Activated CD4-positive, CD25-positive, alpha-beta regulatory T cell treated with anti-CD3 and anti-CD28 coated beads, Interleukin-2, amount 50 U/mL, for 24 hours (primary cell): ENCODE measurements around the gene ERO1A.

Experiments used
- ATAC-seq, 2 donors: fragments of 150-1000 bp; cut with Tn5 transposase; one replicate each; pipeline ENCODE4 v1.10.0; 2021; ENCODE audit warnings: mild to moderate bottlenecking in 1 of 2, moderate library complexity in 1 of 2

The ERO1A gene

DNA sequence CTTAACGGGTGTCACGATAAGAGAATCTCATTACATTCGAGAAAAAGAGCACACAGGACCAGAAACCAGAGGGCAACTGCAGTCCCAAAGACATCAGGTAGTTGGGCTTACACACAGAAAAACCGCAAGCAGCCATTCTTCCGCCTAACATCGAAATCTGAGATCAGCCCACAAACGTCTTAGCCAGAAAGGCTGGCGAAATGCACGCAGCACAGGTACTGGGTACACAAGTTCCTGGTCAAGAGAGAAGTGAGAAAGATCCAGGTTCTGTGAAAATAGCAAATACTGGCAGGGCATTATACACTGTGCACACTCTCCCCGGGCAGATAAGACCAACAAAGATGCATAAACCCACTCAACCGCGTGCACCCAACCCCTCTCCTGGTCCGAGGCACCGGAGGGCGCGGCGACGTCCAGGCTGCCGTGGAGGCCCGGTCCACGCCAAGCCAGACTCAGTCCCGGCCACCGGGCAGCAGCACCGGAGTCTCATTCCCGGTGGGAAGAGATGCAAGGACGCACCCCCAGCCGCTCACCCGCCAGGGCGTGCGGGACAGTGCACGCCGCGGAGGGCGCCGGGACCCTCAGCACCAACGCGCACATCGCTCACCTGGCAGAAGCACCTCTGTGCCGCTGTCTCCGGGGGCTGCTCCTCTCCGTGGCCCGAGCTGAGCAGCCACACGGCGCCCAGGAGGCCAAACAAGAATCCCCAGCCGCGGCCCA lies 437 bp downstream of the ERO1A start:
- ATAC-seq: peak; percentile 58 to 61

DNA sequence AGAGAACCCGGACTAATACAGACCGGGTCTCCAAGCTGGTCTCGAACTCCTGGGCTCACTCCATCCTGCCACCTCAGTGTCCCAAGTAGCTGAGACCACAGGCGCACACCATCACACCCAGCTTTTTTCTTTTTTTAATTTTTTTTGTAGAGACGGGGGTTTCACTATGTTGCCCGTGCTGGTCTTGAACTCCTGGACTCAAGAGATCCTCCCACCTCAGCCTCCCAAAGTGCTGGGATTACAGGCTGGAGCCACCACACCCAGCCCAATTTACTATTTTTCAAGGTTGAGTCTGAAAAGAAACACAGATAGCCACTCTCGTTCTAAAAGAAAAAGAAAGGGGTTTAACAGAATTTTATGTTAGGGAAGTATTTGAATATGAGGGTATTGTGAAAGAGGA lies 1.8 kb downstream of the ERO1A start:
- no peak for ATAC-seq

DNA sequence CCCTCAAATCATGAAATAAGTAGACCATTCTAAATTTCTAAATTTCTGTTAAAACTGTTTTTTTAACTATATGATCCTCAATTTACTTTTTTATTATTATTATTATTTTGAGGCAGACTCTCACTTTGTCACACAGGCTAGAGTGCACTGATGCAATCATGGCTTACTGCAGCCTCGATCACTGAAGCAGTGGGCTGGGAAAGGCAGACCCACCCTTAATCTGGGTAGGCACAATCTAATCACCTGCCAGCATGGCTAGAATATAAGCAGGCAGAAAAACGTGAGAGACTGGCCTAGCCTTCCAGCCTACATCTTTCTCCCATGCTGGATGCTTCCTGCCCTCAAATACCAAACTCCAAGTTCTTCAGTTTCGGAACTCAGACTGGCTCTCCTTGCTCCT lies 2.3 kb downstream of the ERO1A start:
- ATAC-seq: no peak

DNA sequence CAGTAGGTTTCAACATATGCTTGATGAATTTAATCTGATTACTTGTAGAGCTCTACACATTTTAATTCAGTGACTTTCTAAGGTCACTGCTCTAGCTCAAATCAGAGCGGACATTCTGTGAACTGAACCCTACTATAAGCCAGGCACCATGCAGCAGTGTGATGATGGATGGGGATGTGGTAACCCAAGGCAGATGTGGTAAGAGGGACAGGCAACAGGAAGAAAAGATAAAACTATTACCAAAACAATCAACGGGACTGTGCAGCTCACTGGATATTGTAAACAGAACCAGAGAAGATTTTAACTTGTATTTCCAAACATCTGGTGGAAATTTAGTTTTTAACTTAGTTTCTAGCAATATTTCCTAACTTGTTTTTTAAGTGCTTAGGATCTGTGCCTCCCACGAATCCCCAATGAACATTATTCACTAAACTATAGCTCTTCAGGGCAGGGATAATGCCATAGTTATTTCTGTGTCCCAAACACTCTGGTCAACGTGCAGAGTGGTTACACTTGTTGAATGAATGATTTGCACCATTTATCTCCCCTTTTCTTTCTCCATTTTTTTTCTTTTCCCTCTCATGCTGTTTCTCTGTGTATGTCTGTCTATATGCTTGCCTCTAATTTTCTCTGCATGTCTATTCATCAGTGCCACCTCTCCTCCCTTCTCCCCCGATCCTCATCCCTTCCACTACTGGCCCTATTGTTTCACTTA lies 3.0 kb downstream of the ERO1A start:
- no peak for ATAC-seq

DNA sequence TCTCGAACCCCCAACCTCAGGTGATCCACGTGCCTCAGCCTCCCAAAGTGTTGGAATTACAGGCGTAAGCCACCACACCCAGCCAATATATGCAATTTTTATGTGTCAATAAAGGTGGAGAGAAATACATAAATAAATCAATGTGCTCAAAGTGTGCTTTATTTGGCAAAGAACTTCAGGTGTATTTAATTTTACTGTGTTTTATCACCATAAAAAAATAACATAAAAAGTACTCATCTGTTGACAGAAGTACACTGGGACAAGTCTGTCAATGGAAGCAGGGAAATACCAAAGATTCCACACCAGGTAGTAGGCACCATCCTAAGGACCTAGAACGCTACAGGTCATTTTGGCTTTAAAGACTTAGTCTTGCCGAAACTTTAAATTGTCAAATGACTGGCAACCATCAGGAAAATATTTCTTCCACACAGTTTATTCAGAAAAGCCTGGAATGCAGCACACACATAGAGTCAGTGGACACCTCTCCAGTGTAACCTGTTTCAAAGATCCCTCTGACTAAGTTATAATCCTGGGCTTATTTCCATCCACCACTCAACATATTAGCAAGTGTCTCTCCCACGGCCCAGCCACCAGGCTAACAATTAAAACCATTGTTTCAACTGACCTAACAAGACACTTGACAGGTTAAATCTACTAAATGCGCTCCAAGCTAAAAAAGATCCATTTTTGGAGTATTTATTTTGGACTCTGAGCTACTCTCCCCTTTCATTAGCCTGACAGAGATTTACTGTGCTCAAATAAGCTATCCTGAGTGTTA lies 4.2 kb downstream of the ERO1A start:
- ATAC-seq: no peak

DNA sequence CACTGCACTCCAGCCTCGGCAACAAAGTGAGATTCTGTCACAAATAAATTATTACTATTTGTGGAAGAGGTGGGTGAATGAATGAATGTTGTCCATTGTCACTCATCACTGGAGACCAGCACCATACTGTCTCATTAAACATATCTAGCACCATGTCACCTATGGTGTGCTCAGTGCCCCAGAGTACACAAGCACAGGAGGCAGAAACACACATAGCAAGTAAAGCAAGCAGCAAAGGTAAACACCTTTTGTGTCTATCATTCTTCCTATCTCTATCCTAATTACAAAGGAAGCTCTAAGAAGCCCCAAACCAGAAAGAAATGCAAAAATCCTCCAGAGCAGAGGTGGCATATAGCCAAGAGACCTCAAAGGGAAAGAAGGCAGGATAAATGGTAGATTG lies 9.2 kb downstream of the ERO1A start:
- no peak for ATAC-seq

DNA sequence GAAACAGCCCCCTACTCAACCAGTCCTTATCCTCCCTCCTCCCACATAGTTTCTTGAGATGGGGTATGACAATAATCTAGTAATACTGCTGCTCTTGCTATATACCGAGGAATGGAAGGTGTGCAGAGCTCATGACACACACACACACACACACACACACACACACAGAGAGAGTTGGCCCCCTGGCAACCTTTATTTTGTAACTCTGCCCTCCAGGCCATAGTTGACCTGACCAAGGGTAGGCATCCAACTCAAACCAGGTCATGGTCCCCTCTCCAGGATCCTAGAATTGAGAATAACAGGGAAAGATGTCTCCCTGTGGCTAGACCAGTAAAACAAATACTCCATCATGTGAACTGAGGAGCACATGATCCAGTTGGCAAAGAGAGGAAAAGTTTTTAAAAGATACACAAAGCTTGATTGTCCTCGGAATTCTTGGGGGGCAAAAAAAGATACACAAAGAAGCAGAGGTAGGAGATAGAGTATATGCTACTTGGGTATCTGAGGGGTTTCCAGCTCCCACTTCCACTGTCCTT lies 11.3 kb downstream of the ERO1A start:
- no peak for ATAC-seq

DNA sequence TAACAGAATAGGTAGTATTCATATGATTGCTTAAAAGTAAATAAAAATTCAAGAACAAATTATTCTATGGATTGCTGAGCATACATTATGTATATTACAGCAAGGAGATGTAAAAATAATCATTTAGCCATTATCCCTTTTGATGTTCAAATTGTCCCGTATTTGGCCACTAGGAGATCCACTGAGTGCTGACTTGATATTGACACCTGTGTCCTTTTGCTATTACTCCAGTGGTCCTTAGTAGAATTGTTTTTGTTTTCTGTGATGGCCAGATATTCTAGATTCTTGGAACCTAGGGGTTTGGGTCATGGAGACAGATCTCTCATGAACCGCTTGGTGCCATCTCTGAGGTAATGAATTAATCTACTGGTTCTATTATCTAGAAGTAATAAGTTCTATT lies 16.8 kb downstream of the ERO1A start:
- ATAC-seq: no peak

DNA sequence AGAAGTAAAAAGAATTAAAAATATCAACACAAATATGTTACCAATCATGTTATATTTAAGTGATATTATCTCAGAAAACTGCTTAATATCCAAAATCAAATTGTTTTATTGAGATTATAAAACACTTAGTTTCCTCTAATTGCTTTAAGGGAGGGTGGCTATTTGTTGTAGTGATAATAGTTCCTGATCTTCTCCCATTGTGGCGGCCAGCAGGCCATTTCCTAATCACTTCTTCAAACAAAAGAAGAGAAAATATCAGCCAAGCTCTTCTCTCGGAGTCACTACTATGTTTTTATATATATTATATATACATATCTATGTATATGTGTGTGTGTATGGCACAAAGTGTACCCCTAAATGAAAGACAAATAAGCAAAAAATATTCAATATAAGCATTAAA lies 31.5 kb downstream of the ERO1A start:
- ATAC-seq: no peak

DNA sequence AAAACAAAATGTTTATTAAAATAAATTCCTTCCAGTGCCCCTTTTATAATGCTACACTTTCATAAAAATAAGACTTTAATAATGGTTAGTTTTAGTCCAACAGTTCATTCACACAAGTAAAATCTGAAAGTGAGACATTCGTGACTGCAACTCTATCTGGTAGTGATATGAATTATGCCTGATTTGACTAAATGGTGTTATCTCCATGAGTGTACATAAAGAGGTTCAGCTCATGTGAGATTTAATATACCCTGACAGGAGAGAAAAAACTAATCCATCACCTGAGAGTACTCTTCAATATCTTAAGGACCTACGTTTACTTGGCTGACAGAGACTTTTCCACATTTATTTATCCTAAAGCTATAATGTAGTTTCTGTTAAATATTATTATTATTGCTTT lies 34.0 kb downstream of the ERO1A start:
- peak in 1 of 2 donors; percentile 58 for ATAC-seq

DNA sequence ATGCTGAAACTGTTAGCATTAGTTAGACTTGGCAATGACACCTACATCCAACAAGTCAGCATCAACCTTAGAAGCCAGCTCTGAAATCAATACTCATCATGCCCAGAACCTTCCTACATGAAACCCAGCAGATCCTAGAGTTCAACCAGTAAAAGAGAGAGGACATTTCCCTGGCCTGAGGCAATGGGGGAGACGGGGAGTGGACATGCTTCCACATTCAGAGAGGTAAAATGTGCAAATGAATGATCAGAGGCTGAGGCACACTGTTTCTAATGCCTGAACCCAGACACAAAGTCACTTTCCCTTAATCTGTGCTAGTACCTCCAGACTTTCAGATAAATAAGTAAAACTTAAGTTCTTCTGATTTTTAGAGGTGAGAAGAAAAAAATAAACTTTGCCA lies 34.5 kb downstream of the ERO1A start:
- no peak for ATAC-seq

DNA sequence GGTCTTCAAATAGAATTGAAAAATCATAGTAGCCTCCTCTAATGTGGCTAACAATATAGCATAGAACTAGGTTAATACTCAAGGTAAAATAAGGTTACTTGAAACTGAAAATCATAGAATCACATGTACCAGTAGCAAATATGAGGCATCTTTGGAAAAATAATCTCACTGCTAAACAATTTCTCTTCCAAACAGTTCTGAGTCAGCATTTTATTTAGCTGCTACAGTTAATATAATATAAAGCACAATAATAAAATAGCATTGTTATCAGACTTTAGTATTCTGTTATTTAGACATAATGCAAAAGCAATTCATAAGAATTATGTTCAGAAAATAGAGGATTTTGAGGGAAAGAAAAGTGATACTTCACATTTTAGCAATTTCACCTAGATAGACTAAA lies 35.0 kb downstream of the ERO1A start:
- ATAC-seq: no peak

DNA sequence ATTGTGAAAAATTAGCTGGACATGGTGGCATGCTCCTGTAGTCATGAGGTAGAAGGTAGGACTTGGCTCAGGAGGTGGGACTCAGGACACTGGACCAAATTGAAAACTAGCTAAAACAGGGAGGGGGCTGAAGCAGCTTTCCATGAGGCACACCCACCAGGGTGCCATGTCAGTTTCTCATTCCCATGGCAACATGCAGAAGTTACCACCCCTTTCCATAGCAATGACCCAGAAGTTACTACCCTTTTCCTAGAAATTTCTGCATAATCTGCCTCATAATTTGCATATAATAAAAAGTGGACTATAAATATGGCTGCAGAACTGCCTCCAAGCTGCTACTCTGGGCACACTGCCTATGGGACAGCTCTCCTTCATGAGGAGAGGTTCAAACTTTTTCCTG lies 38.5 kb downstream of the ERO1A start:
- no peak for ATAC-seq

DNA sequence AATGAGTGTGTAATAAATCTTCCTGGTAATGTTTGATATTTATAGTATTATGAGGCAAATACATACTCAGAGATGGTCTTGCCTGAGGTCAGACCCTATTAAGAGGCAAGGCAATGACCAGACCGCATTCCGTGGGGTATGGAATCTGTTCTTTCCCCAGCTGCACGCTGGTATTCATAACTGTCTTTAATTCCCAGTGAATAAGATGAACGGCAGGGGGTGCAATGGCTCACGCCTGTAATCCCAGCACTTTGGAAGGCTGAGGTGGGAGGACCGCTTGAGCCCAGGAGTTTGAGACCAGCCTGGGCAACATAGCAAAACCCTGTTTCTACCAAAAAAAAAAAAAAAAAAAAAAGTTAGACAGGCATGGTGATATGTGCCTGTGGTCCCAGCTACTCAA lies 44.6 kb downstream of the ERO1A start:
- no peak for ATAC-seq

DNA sequence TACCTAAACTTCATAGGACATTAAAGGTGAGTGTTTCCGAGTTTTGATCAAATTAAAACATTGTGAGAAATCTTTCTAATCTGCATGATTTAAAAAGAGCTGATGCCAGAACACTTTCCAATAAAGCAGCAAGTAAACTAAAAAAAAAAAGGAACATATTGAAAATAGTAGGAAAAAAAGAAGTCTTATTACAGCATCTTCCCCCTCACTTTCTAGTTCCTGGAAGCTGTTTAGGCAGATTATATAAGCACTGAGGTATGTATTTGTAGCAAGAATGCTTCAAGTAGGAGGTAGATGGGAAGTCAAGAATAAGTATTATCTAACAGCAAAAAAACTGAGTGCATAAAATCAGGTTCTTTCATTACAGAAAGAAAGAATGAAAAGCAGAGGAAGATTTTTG lies 45.8 kb downstream of the ERO1A start:
- ATAC-seq: no peak

DNA sequence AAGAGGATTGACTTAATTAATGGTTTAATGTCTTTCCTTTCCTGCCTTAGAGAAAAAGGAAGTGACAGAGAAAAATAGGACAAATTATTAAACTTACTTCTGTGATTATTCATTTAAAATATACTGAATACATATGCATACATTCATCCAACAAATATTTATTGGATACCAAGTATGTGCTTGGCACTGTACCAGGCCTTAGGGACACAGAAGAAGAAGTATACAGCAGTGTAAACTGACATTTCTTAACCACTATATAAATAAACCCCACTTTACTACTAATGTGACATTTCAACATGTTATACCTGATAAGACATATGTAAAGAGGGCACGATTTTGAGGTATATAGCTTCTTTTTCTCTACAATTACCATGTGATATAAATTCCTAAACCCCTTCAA lies 53.6 kb downstream of the ERO1A start:
- no peak for ATAC-seq

DNA sequence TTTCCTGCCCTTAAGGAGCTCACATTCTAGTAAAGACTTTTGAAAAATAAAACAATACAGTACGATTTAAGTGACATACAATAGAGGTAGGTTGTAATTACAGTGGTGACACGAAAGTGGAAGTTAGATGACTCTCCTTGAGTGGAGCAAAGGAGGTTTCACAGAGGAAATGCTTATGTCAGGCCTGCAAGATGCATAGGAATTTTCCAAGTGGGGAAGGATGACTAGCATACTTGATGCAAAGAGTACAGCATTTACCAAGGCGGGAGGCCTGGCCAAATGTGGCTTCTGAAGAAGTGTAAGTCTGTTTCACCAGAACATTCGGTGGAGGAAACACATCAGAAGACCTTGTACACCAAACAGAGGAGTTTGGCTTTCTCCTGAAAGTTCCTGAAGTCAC lies 55.2 kb downstream of the ERO1A start:
- ATAC-seq: peak in 1 of 2 donors; percentile 17

DNA sequence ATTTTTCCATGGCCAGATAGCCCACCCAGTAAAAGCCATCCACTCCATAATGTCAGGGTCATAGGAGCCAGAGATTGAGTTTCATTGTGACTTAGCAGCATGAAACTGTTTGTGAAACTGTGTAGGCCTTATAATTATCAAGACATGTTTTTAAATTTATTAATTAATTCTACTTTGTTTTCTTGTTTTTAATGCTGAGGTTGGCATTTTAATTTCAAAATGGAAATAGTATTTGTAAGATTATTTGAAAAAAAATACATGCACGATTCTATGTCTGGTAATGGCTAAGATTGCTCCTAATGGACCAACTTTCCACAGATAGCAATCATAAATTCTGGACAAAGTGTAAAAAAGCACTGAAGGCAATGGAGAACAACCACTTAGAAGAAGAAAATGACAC lies 75.7 kb downstream of the ERO1A start:
- ATAC-seq: no peak

DNA sequence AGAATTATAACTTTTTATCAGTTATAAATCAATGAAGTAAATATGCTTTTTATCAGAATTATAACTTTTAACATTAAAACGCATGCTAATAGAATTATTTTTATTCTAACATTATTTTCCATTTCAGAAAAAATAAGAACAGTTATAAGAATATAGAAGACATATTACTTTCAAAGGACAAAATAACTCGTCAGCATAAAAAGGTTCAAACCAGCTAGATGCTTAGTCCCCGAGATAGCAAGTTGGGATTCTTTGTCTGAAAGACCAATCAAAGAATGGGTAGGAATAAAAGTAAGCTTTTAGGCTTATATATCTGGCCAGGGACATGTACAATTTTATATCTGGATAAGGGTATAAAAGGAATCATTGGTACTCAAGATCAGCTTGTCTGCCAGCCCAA lies 76.8 kb downstream of the ERO1A start:
- ATAC-seq: no peak

DNA sequence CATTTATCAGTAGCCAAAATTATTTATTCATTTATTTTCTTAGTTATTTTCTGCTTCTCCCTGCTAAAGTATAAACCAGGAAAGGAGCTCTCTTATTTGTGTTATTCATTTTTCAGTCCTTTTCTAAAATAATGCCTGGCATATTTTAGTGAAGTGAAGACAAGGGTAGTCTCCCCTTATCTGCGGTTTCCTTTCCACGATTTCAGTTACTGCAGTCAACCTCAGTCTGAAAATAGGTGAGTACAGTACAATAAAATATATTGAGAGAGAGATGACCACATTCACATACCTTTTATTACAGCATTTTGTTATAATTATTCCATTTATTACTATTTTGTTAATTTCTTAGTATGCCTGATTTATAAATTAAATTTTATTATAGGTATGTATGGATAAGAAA lies 85.2 kb downstream of the ERO1A start:
- no peak for ATAC-seq

DNA sequence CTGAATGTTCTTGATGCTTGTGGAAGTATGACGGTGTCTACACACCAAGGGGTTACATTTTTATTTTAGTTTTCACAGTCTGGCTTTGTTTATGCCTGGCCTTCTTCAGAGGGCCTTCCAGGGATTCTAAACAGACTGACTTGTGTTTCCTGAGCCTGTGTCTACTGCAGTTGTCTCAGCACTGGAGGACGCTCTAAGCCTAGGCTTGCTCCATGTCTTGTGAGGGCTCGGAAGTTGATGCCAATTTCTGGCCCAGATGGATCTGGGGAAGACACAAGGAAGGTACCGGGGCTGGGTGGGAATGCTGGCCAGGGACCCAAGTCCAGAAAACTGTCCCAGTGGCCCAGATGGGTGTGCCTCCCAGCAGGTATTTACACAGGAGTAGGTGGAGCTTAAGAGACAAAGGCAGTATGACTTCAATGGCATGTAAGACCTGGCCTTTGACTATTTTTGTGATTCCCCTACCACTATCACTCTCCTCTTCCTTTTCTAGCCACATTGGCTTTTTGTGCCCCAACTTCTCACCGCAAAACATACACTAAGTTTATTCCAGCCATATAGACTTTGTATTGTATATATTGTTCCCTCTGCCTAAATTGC lies 85.8 kb downstream of the ERO1A start:
- no peak for ATAC-seq

DNA sequence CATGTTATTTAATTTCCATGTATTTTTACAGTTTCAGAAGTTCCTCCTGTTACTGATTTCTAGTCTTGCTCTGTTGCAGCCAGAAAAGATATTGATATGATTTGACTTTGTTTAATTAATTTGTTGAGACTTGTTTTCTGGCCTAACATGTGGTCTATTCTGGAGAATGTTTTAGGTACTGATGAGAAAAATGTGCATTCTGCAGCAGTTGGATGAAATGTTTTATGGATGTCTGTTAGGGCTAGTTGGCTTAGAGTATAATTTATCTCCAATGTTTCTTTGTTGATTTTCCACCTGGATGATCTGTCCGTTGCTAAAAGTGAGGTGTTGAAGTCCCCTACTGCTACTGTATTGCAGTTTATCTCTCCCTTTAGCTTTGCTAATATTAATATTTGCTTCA lies 88.3 kb downstream of the ERO1A start:
- no peak for ATAC-seq

DNA sequence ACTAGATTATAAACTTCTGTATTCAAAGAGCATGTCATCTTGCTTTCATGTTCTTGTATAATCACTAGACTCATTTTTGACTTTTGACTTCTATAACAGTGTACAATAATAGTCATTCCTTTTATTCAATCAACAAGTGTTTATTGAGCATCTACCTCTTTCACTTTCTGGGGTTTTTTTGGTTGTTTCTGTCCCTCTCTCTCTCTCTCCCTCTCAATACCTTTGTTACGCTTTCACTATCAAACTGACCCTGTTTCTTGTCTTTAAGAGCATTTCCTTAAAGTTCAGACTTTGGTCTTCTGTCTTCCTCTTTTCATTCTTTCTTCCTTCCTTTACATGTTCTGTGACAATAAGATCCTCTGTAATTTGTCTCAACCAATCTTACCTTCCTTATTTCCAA lies 93.2 kb downstream of the ERO1A start:
- ATAC-seq: no peak
